Esophagus muscularis mucosa (tissue), 4 donors: Measurements from ENCODE around the gene GMFB. TPM values are rescaled to one million over a fixed set of nuclear protein-coding genes. Genes with fewer than 3 reads are reported as not detected.

Experiments
- DNase-seq: peaks from one replicate; pipeline ENCODE4 v3.0.0-alpha.2; 2017; ENCODE audit errors: extremely low spot score
- H3K27ac ChIP-seq, 4 donors: fragments of 200-600 bp; sonication (generic); replicated peaks in 1 of 4; 1 replicate in 3 of 4; 2 replicates in 1 of 4; pipeline ENCODE4 v1.5.1; 2016 to 2019; ENCODE audit warnings: mild to moderate bottlenecking in 1 of 4
- H3K27me3 ChIP-seq, 4 donors: fragments of 200-600 bp; sonication (generic); one replicate each; pipeline versions ENCODE4 v1.5.1 to v1.6.0; 2016 to 2019
- H3K36me3 ChIP-seq, 4 donors: fragments of 200-600 bp; sonication (generic); one replicate each; pipeline ENCODE4 v1.5.1; 2016 to 2019
- H3K4me1 ChIP-seq, 4 donors: fragments of 200-600 bp; sonication (generic); one replicate each; pipeline ENCODE4 v1.5.1; 2016 to 2019
- H3K4me3 ChIP-seq, 4 donors: fragments of 200-600 bp; sonication (generic); 1 replicate in 2 of 4; 2 replicates in 2 of 4; pipeline ENCODE4 v1.5.1; 2016 to 2019; ENCODE audit warnings: mild to moderate bottlenecking in 4 of 4, moderate library complexity in 1 of 4
- H3K9me3 ChIP-seq, 4 donors: fragments of 200-600 bp; sonication (generic); 1 replicate in 3 of 4; 2 replicates in 1 of 4; pipeline ENCODE4 v1.5.1; 2016 to 2019
- CTCF ChIP-seq, 3 experiments: fragments of 200-600 bp in 2 of 3; fragments of 450-650 bp in 1 of 3; sonication (generic) in 2 of 3; IDR thresholded peaks; one replicate each; pipeline ENCODE4 v1.5.1; 2017 to 2019; ENCODE audit warnings: antibody characterized with exemption in 3 of 3, mild to moderate bottlenecking in 2 of 3, moderate library complexity in 1 of 3
- EP300 ChIP-seq: sonication (generic); formaldehyde crosslinking; IDR thresholded peaks from one replicate; pipeline ENCODE4 v1.6.1; 2017; ENCODE audit warnings: antibody characterized with exemption
- POLR2A ChIP-seq: fragments of 450-650 bp; IDR thresholded peaks from one replicate; pipeline ENCODE4 v1.6.1; 2017; ENCODE audit warnings: antibody characterized with exemption, moderate library complexity, mild to moderate bottlenecking, low read depth
- POLR2AphosphoS5 ChIP-seq, 2 donors: sonication (generic); formaldehyde crosslinking; IDR thresholded peaks; one replicate each; pipeline ENCODE4 v1.6.1; 2017; ENCODE audit warnings: antibody characterized with exemption in 2 of 2
- WGBS: methylation state at CpG from one replicate; pipeline ENCODE4 v1.1.5; 2018; 5-methylcytosine and 5-hydroxymethylcytosine counted together
- intact Hi-C: fragments of 100-400 bp; cut with DNase I; formaldehyde crosslinking; loops from one replicate; pipeline ENCODE4 v1.15.1; 2023
- total RNA-seq, 4 donors: library from RNA; depleted of rRNA; stranded (reverse); fragments of >200 nt; gene quantifications; one replicate each; pipeline versions ENCODE4 v1.1.0 to v1.2.1, GENCODE V29; 2016

Gene GMFB
- total RNA-seq, 4 donors from 2014 or later: 21.4 to 49.4 (median 43.7) TPM

GRCh38 chr14:54524410-54524809, 35.6 kb upstream of the GMFB start:
- intact Hi-C loops: no loop called here
- 97% methylated on average over 4 of the region's 4 CpGs for WGBS
- no peak for TF ChIP-seq POLR2AphosphoS5 (IDR thresholded peaks at IDR 0.05)
- no peak for TF ChIP-seq POLR2A
- TF ChIP-seq CTCF (IDR thresholded peaks at IDR 0.05): no peak
- TF ChIP-seq EP300: no peak

DNA sequence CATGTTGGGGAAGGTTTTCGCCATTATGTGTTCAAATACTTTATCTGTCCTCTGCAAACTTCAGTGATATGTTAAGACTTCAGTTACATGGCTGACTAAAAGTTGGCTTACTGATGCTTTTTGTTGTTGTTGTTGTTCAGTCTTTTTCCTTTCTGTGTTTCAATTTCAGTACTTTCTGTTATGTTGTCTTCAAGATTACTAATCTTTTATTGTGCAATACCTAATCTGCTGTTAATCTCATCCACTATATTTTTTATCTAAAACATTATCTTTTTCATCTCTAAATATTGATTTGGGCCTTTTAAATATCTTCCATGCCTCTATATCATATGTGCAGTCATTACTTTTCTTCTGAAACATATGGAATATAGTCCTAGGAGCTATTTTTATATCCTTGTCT, 27.9 kb upstream of the GMFB start:
- Histone ChIP-seq H3K27me3 (no peaks in the 10 kb centered on the region), H3K4me3 (no peak overlapping the region), H3K27ac (no peak overlapping the region), H3K9me3 (peaks cover 0 to 4% (median 0%) of the 10 kb centered on the region in 4 donors), H3K4me1 (peaks cover 8 to 20% (median 12%) of the 10 kb centered on the region in 4 donors), H3K36me3 (peaks cover 0 to 12% (median 6%) of the 10 kb centered on the region in 4 donors)
- 100% methylated on average over 1 of the region's 1 CpG for WGBS
- intact Hi-C loops: no loop called here
- no peak for DNase-seq
- no peak for TF ChIP-seq POLR2AphosphoS5 (IDR thresholded peaks at IDR 0.05)
- no peak for TF ChIP-seq EP300
- no peak for TF ChIP-seq CTCF (IDR thresholded peaks at IDR 0.05)
- TF ChIP-seq POLR2A: no peak

More at GRCh38 chr14:54524410-54524809, 35.6 kb upstream of the GMFB start:
- Histone ChIP-seq H3K4me1 (peaks cover 0 to 5% (median 4%) of the 10 kb centered on the region in 4 donors), H3K4me3 (no peak overlapping the region), H3K36me3 (peaks cover 14 to 44% (median 39%) of the 10 kb centered on the region in 4 donors), H3K27me3 (no peaks in the 10 kb centered on the region), H3K9me3 (no peaks in the 10 kb centered on the region), H3K27ac (no peak overlapping the region)
- no peak for DNase-seq

GRCh38 chr14:54515670-54516069, 26.9 kb upstream of the GMFB start:
- TF ChIP-seq EP300 (no peak), POLR2A (no peak), POLR2AphosphoS5 (IDR thresholded peaks at IDR 0.05) (no peak), CTCF (IDR thresholded peaks at IDR 0.05) (no peak)
- 93% methylated on average over 1 of the region's 1 CpG for WGBS
- H3K36me3 ChIP-seq: peaks cover 0 to 12% (median 6%) of the 10 kb centered on the region in 4 donors

DNA sequence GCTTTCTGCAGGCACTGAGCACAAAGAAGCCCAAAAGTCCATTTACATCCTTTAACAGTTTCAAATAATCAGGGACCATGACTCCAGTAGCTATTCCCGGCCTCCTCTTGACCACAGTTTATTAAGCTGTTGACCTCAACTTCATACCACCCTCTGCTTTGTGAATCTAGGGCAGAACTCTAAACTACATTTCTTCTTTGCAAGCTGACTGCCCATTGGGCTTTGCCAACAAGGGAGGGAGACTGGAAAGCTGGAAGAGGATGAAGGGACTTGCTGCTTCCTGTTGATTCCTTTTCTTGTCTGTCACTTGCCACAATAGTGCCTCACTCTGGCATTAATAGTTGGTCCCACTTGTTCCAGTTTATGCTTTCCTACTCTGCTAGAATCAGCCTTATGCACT, 23.6 kb upstream of the GMFB start:
- Histone ChIP-seq H3K27me3 (no peaks in the 10 kb centered on the region), H3K36me3 (peaks cover 0 to 11% (median 4%) of the 10 kb centered on the region in 4 donors), H3K4me3 (no peak overlapping the region), H3K9me3 (peaks cover 0 to 4% (median 0%) of the 10 kb centered on the region in 4 donors), H3K27ac (no peak overlapping the region), H3K4me1 (peaks cover 19 to 42% (median 30%) of the 10 kb centered on the region in 4 donors)
- 82% methylated on average over 1 of the region's 1 CpG for WGBS
- no peak for DNase-seq
- TF ChIP-seq POLR2A (no peak), CTCF (IDR thresholded peaks at IDR 0.05) (no peak), POLR2AphosphoS5 (IDR thresholded peaks at IDR 0.05) (no peak), EP300 (no peak)
- intact Hi-C loops: no loop called here

More at GRCh38 chr14:54515670-54516069, 26.9 kb upstream of the GMFB start:
- Histone ChIP-seq H3K9me3 (peaks cover 0 to 4% (median 0%) of the 10 kb centered on the region in 4 donors), H3K27me3 (no peaks in the 10 kb centered on the region), H3K4me3 (no peak overlapping the region), H3K27ac (no peak overlapping the region), H3K4me1 (peaks cover 18 to 31% (median 22%) of the 10 kb centered on the region in 4 donors)
- no peak for DNase-seq
- intact Hi-C loops: no loop called here
